ENCODE data around the gene JAK3. TPM values are rescaled to one million over a fixed set of nuclear protein-coding genes. Genes with fewer than 3 reads are reported as not detected.
A peak's percentile ranks its signal among the peaks of the same experiment; 100 is the strongest.

The JAK3 gene
- total RNA-seq, 1 experiment from 2014 or later: 3.2 TPM

DNA sequence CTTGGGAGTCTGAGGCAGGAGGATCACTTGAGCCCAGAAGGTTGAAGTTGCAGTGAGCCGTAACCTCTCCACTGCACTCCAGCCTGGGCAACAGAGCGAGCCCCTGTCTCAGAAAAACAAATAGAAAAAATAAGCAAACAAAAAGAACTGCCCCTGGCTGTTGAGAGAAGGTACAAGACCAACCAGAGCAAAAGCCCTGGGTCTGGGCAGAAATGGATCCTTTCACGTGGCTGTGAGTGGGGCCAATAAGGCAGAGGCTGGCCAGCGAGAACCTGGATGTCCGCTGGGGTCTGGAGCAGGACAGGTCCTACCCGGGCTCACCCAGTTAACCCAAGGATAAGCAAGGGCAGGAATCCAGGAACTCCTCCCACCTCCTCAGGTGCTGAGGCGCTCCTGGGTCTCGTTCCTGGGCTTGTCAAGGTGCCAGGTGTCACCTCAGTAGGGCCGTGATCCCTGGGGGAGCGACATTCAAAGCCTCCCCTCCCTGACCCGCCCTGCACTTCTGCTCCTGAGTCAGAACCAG lies 19.2 kb upstream of the JAK3 start:
- in situ Hi-C loops (cut with HindIII; ENCODE audit: low sequenced_read_pairs): no loop called here

DNA sequence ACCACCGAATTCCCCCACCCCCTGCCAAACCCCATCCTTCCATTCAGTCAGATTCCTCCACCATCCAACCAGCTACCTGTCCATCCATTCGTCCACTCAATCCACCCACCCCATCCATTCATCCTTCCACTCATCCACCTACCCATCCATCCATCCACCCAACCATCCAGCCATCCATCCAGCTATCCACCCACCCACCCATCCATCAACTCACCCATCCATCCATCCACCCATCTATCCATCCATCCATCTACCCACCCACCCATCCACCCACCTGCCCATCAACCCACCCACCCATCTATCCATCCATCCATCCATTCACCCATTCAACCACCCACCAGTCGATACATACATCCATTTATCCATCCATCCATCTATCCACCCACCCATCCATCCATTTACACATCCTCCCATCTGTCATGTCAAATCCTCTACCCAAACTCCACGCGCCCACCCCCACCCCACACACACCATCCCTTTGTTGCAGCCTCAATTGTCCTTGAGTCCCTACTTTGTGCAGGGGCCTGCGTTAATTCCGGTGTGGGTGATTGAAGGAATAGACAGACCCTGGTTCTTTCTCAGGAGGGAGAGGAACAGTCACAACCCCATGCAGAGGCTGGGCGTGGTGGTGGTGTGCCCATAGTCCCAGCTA lies 18.7 kb upstream of the JAK3 start:
- in situ Hi-C loops (cut with HindIII; ENCODE audit: low sequenced_read_pairs): no loop called here
- no peak for DNase-seq (ENCODE audit: low spot score)

More for the DNA sequence above, 19.2 kb upstream of the JAK3 start:
- DNase-seq (ENCODE audit: low spot score): no peak

DNA sequence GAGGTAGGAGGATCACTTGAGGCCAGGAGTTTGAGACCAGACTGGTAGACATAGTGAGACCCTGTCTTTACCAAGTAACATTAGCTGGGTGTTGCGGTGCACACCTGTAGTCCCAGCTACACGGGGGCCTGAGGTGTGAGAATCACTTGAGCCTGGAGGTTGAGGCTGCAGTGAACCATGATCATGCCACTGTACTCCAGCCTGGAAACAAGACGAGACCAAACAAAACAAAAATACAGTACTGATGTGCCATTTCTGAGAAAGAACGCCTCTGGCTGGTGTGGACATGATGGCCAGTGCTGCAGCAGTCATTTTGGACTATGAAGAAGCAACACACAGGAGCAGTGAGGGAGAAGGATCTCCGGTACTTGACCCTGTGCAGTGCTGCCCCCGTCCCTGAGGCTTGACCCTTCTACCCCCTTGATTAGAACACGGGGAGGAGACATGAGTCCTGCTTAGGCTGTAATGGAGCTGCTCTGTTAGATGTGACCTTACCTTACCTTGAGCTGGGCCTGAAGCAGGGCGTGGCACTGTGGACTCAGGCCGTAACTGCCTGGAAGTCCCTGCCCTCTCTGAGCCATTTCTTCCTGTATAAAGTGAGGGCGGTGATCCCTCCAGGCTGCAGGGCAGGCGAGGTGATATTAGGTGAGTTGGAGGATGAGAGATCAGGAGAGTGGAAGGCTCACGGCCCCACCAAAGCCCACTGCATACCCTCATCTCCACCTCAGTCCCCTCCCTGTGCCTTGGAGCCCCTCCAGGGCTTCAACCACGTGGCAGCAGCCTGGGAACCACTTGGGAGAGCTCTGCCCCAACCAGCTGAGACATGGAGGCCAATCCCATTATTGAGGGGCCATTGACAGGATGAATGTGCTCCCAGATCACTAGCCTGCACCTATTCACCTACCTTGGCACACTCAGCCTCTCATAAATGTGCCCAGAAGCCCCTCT lies 17.9 kb upstream of the JAK3 start:
- peak; percentile 49 for DNase-seq (ENCODE audit: low spot score)
- in situ Hi-C loops (cut with HindIII; ENCODE audit: low sequenced_read_pairs): no loop called here

DNA sequence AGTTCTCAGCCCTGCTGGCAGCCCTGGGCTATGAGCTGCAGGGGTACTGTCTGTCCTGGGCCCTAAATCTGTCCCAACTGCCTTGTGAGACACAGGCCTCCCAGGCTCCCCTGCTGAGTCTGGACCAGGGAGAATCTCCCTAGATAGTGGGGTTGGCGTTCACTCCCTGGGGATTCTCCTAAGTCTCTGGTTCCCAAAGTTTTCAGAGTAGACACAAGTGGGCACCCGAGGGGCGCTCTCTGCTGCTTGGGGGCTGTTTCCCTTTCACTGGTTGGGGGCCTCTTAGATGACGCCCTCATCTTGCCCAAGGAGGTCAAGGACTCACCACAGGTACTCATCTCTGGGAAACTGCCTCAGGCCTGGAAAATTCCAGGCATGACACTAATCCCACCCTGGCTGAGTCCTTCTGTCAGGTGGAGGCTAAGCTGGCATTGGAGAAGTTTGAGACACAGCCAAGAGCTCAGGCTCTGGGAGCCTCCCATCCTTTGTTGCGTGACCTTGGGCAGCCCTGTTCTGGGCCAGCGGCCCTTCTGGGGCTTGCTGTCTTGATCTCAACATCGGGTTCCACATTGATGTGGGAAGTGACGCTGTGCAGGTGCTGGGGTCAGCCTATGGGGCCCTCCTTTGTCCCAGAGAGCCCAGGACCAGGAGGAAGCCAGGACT lies 15.9 kb upstream of the JAK3 start:
- peak; percentile 69 for DNase-seq (ENCODE audit: low spot score)
- in situ Hi-C loops (cut with HindIII; ENCODE audit: low sequenced_read_pairs): no loop called here

DNA sequence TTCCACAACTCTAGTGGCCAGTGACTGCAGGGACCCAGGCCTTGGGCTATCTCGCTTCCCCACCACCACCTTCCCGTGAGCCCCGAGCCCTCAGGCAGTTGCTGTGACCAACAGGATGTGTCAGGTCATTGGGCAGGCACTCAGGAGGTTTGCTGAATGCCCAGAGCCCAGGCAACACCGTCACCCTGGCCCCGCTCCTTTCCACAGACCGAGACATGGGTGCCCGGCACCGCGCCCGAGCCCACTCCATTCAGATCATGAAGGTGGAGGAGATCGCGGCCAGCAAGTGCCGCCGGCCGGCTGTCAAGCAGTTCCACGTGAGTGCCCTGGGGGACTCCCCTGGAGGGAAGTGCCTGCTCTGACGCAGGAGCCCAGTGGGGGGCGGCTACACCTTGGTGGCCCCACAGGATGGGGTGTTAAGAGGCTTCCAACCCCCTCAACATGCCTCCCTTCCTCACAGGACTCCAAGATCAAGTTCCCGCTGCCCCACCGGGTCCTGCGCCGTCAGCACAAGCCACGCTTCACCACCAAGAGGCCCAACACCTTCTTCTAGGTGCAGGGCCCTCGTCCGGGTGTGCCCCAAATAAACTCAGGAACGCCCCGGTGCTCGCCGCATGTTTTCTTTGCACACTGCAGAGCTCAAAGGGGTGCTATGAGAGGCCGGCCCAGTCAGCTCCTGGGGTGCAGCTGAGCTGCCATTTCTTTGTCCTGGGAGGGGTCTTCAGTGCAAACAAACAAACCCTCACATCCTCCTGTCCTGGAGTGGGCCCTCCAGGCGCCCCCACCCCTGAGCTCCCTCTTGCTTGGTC lies 15.1 kb upstream of the JAK3 start:
- in situ Hi-C loops (cut with HindIII; ENCODE audit: low sequenced_read_pairs): no loop called here

DNA sequence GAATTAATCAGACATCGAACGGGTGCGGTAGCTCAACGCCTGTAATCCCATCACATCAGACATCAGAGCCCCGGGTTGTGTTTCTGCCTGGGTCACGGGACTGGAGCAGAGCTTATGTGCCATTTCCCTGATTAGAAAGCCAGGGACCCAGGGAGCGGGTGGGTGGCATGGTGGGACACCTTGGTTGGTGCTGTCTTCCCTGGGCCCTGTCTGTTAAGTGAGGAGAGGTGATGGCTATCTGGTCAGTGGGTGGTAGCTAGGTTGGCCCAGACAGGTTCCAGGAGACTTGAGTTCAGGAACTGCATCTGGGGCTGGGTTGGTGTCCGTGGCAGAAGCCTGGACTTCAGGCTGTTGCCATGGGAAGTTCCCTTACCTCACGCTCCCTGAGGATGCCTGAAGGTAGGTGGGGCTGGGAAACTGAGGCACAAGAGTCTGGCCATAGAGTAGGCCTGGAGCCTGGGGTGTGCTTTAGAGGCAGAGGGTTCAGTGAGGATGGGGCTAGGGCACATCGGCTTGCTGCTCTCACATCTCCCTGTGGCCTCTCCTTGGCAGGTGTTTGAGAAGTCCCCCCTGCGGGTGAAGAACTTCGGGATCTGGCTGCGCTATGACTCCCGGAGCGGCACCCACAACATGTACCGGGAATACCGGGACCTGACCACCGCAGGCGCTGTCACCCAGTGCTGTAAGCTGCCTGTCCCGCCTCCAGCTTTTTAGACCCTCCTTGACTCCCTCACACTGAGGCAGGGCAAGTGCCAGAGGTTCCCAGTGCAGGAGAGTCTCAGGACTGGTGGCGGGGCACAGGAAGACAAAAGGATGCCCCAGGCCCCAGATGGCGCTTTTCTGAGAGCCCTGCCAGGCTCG lies 14.0 kb upstream of the JAK3 start:
- in situ Hi-C loops (cut with HindIII; ENCODE audit: low sequenced_read_pairs): no loop called here
- no peak for DNase-seq (ENCODE audit: low spot score)

More for the DNA sequence above, 15.1 kb upstream of the JAK3 start:
- no peak for DNase-seq (ENCODE audit: low spot score)

DNA sequence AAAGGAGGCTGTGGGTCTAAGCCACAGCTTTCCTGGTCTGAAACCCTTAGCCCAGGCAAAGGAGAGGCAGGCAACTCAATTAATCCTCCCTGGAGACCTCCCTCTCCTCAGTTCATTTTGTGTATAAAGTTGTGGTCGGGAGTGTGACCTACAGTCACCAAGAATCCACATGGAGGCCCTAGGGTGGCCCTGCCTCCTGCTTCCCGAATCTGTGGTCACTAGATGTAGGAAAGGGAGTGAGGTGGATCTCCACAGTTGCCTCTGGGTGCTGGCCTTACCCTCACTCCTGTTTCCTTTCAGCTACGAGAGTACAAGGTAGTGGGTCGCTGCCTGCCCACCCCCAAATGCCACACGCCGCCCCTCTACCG lies 13.2 kb upstream of the JAK3 start:
- in situ Hi-C loops (cut with HindIII; ENCODE audit: low sequenced_read_pairs): no loop called here
- DNase-seq (ENCODE audit: low spot score): no peak

DNA sequence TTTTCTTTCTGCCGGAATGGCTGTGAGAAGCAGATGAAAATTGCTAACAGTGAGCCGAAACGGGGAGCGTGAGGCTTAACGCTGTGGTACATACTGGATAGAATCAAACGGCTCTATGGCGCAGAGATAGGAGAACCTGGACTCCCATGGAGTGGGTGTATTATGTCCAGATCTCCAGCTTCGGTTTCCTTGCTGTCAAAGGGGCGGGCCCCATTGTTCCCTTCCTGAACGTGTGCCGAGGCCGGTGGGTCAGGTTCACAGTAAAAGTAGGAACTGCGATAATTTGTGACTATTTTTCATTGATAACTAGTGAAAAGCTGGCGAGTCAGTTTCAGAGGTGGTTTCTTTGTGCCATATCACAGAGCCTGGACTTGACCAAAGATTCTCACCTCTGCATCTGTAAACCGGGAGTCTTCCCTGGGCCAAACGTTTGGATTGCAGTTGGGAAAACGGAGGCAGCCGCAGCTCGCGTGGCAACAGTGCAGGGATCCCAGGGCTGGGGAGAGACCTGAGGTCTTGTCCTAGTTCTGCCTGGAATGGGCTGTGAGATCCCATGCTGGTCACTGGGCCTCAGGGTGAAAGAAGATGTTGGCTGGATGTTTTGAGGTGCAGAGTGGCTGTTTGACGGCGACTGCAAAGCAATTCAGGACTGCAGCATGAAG lies 12.7 kb upstream of the JAK3 start:
- no peak for DNase-seq (ENCODE audit: low spot score)
- in situ Hi-C loops (cut with HindIII; ENCODE audit: low sequenced_read_pairs): no loop called here

DNA sequence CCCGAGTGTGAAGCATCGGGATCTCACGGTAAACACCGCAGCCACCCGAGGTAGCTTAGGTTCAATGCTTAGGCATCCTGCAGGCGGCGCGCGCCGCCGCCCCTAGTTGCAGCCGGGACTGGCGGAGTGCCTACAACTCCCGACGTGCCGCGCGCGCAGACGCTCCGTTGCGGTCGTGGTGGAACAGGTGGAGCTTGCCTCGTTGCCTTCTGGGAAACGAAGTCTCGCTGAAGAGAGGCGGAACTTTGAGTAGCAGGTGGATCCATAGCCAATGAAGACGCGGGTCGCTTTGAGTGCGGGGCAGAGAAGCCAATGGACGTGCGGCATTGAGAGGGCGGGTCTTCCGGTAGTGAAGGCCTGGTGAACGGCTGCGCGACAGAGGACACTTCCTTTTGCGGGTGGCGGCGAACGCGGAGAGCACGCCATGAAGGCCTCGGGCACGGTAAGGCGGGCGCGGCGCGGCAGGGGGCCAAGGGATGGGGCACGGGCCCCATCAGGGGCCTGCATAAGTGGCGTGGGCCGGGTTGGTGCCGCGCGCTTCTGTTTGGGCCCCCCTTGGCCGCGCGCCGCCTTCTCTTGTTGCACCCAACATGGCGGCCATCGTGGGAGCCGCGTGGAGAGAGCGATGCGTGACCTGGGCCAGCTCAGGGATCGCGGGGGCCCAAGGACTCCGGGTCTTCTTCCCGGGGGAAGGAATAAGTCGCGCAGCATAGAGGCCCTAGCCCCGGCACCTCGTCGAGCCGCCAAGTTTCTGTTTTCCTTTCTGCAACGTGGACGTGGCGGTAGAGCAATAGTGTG lies 11.9 kb upstream of the JAK3 start, which contains the start of gene RPL18A:
RPL18A (plus strand) TSS at position 378 of the 798 bp plus-strand sequence; CDS start at position 425, 47 bp downstream.
- in situ Hi-C loops (cut with HindIII; ENCODE audit: low sequenced_read_pairs): no loop called here
- peak; percentile 100 for DNase-seq (ENCODE audit: low spot score)

DNA sequence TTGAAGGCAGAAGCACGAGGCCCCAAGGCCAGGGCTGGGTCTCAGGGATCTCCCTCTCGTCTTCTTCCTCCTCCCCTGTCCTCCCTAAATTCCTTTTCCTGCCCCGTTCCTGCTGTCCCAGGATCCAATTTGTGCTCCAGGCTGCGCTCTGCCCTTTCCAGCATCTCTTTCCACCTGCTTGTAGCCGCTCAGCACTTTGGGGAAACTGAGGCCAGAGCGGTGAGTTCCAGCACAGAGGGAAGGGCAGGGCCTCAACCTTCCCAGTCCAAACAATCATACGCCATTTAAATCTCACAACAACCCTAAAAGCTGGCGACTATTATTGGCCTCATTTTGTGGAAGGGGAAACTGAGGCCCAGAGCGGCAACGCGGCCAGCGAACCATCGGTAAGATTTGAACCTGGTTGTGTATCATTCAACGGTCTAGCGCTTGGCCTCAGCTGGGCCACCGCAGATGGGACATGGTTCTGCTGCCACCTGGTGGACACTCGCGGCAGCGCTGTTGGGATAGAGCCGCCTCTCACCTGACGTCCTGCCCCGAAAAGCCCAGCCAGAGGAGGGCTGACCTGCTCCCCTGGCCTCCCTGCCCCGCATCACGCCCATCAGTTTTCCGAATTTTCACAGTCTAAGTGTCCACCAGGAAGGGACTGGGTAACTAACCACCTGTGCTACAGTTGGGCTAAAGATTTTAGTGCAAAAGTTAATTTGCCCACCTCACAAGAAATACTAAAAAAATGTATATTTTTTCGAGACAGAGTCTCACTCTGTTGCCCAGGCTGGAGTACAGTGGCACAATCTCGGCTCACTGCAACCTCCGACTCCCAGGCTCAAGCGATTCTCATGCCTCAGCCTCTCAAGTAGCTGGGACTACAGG lies 7.7 kb upstream of the JAK3 start:
- in situ Hi-C loops (cut with HindIII; ENCODE audit: low sequenced_read_pairs): no loop called here
- peak; percentile 81 for DNase-seq (ENCODE audit: low spot score)

DNA sequence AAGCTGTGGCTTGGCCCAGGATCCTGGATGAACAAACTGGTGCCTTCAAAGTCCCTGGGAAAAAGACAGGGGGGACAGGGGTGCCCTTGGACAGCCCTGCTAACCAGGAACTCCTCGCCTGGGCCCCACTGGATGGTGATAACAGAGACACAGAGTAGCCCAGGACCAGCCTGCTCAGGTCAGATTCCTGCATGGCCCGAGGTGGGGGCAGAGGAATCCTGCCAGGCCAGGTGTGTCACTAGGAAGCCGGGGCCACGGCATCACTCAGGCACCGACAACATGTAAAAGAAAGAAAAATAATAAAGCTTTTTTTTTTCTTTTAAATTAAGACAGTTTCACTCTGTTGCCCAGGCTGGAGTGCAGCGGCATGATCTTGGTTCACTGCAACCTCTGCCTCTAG lies 6.3 kb upstream of the JAK3 start:
- in situ Hi-C loops (cut with HindIII; ENCODE audit: low sequenced_read_pairs): no loop called here
- no peak for DNase-seq (ENCODE audit: low spot score)

DNA sequence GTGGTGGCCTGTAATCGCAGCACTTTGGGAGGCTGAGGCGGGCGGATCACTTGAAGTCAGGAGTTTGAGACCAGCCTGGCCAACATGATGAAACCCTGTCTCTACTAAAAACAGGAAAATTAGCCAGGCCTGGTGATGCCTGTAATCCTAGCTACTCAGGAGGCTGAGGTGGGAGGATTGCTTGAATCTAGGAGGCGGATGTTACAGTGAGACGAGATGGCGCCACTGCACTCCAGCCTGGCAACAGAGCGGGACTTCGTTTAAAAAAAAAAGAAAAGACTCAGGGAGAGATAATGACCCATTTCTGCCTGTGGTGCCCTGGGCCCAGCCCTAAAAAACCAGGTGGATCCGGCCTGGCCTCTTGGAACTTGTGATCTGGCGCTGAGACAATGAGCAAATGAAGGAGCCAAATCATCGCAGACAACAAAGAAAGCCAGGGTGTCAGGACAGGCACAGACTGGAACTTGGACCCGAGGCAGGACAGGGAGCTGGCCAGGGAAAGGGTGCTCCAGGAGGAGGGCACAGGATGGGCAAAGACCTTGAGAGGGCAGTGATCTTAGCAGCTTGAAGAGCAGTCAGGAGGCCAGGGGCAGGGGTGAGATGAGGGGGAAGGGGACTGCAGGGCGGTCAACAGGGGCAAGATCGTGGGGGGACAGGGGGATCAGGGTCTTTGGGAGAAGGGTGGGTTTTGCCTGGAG lies 962 bp upstream of the JAK3 start:
- peak; percentile 61 for DNase-seq (ENCODE audit: low spot score)
- in situ Hi-C loops (cut with HindIII; ENCODE audit: low sequenced_read_pairs): no loop called here

DNA sequence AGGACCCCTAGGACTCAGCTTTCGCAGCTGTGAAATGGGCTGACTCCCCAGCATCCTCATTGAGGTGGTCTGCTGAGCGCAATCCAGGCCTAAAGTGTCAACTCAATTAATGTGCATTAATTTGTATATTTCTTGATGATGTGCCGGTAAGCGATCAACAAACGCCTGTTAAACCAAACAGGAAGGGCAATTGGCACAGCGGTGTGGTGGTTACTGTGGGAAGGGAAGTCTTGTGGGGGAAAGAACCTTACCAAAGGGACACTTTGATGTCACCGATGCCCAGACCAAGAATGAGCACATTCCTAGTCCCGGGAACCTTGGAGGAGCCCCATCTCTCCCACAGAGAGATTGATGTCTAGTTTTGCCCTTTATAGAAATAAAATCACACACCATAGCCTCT lies 1.6 kb downstream of the JAK3 start:
- DNase-seq (ENCODE audit: low spot score): no peak
- in situ Hi-C loops (cut with HindIII; ENCODE audit: low sequenced_read_pairs): no loop called here

DNA sequence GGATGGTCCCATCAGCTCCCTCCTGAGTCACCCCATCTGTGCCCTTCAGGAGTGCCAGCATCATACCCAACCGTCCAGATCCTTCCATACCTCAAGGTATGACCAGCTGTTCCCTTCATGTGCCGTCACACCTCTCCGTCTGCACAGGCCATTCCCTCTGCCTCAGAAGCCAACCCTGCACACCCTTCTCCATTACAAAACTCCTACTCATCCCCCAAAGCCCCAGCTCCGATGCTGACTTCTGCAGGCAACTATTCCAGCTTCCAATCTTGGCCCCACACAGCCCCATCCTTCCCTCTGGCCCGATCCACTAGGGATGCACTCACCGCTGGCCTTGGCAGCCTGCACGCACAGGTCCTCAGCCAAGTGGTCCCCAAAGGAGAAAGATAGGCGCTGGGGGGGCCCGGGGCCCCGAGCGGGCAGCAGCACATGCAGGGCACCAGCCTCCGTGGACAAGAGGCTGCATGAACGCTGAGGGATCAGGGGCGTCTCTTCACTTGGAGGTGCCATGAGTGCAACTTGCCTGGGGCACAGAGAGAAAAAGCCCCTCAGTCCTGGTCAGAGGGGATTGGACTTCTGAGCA lies 3.8 kb downstream of the JAK3 start:
- in situ Hi-C loops (cut with HindIII; ENCODE audit: low sequenced_read_pairs): no loop called here
- DNase-seq (ENCODE audit: low spot score): no peak

DNA sequence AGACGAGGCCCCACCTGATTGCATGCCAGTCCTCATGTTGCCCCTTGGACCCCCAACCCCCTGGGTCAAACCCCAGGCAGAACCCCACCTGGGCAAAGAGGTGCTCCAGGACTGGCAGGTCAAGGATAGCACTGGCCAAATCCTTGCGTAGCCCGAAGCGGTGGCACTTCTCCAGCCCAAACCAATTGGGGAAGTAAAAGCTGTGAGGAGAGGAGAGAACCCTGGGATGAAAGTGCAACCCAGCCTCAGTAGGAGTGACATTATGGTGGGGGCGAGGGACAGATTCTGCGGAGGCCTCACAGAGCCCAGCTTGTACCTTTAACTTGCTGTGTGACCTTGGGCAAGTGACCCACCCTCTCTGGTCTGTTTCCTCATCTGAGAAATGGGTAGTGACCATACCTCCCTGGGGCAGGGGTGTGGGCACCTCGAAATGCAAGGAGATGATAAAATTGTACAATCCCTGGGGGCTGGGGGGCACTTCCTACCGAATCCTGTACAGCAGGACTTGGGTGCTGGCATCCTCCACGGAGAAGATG lies 4.4 kb downstream of the JAK3 start:
- in situ Hi-C loops (cut with HindIII; ENCODE audit: low sequenced_read_pairs): no loop called here
- no peak for DNase-seq (ENCODE audit: low spot score)

All from G401 (cell line).